ENCODE results near the gene CAST.
A peak's percentile ranks its signal among the peaks of the same experiment; 100 is the strongest.

The CAST gene

DNA sequence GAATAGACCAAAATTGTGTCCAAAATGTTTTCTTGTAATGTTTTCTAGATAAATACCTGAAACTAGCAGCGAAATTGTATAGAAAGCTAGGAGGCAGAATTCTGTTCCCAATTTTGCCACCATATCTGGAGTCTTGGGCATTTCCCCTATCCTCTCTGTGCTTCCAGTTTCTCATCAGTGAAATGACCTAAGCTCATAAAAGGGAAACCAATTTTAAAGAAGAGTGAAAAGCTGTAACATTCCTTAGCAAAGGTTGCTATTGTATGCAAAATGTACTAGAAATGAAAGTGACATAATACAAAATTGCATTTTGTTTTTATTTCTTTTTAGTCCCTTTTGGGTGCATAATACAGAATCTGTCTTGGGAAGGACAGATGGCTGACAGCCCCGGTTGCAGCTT, 36.8 kb upstream of the CAST start:
- no peak overlapping the region for H3K4me3 ChIP-seq (ENCODE audit: low read depth, low read length)
- no peak for DNase-seq (ENCODE audit: low read depth)
- TF ChIP-seq, protein P1, sequence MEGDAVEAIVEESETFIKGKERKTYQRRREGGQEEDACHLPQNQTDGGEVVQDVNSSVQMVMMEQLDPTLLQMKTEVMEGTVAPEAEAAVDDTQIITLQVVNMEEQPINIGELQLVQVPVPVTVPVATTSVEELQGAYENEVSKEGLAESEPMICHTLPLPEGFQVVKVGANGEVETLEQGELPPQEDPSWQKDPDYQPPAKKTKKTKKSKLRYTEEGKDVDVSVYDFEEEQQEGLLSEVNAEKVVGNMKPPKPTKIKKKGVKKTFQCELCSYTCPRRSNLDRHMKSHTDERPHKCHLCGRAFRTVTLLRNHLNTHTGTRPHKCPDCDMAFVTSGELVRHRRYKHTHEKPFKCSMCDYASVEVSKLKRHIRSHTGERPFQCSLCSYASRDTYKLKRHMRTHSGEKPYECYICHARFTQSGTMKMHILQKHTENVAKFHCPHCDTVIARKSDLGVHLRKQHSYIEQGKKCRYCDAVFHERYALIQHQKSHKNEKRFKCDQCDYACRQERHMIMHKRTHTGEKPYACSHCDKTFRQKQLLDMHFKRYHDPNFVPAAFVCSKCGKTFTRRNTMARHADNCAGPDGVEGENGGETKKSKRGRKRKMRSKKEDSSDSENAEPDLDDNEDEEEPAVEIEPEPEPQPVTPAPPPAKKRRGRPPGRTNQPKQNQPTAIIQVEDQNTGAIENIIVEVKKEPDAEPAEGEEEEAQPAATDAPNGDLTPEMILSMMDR (conservative IDR thresholded peaks at IDR 0.05; ENCODE audit: low read depth, low read length) = no peak

DNA sequence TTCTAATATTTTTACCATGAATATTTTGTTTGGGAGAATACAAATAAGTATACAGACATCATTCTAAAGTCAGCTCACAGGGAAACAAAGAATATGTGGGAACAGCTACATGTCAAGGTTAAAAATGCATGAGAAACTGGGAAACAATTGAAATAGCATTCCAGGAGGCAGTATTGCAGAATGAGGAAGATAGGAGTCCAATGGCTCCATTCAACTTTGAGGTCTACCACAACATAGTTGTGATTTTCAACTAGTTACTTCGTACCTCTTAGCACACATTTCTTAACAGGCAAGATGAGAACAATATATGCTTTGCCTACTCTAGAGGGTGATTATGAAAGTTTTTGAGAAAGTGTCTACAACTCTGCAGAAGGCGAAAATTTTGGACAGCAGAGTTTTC, 35.2 kb upstream of the CAST start:
- peak; percentile 95 for DNase-seq (ENCODE audit: low read depth)
- TF ChIP-seq, protein P1 (conservative IDR thresholded peaks at IDR 0.05; ENCODE audit: low read depth, low read length) = no peak
- no peak overlapping the region for H3K4me3 ChIP-seq (ENCODE audit: low read depth, low read length)

DNA sequence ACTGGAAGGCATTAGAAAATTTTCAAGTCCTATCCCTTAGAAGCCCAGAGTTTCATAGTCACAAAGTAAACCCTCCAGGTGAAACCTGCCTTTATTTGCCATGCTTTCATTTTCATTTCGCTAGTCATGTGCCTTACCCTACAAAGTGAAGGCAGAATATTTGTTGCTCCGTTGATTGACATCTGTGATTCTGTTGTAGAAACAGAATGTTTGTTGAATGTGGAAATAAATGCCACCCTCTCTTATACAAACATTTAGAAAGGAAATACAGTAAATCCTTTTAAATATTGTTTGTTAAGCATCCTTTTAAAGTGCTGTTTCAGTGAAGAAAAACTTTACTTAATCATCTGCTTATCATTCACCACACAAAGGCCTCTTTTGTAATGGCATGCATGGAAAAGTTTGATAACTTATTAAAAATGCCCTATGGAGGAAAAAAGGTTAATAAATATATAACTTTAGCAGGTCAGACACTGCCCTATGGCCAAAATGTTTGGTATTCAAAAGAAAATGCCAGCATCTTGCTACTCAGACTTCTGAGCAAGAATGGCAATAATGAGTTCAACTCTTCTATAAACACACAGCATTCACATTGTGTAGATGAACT, 34.3 kb upstream of the CAST start:
- DNase-seq (ENCODE audit: low read depth) = no peak
- no peak overlapping the region for H3K4me3 ChIP-seq (ENCODE audit: low read depth, low read length)
- TF ChIP-seq, protein P1 (conservative IDR thresholded peaks at IDR 0.05; ENCODE audit: low read depth, low read length) = no peak

DNA sequence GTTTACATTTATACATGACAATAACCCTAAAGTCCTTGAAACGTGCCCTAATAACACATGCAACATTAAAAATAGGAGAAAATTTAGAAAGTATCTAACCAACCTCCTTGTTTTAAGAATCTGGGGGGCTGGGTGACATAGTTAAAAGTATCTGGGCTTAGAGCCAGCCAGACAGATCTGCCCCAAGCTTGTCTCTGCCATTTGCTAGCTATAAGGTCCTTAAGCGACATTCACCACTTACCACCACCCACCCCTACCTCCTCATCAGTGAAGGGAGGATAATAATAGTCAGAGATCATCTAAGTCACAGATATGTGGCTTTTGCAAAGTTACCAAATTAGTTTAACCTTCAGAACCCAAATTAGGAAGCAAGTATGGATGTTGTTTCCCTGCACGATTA, 33.8 kb upstream of the CAST start:
- no peak overlapping the region for H3K4me3 ChIP-seq (ENCODE audit: low read depth, low read length)
- no peak for DNase-seq (ENCODE audit: low read depth)
- TF ChIP-seq, protein P1 (conservative IDR thresholded peaks at IDR 0.05; ENCODE audit: low read depth, low read length) = no peak

DNA sequence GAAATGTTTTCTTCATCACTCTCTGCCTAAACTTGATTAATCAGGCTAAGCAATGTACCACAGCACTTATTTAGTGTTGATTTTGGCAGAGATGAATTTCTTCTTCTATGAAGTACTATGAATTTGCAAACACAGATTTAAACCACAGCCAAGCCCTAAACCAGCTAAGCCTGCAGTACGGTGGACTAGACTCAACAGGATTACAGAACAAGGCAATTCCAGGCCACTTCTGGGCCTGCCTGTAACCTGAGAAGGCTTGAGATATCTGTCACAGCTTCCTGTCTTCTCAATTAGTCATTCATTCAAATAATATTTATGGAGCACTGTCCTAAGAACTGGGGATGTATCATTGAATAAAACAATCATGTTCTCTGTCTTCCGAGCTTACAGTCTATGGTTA, 32.4 kb upstream of the CAST start:
- TF ChIP-seq, protein P1 (conservative IDR thresholded peaks at IDR 0.05; ENCODE audit: low read depth, low read length) = no peak
- peak; percentile 97 for DNase-seq (ENCODE audit: low read depth)
- no peak overlapping the region for H3K4me3 ChIP-seq (ENCODE audit: low read depth, low read length)

DNA sequence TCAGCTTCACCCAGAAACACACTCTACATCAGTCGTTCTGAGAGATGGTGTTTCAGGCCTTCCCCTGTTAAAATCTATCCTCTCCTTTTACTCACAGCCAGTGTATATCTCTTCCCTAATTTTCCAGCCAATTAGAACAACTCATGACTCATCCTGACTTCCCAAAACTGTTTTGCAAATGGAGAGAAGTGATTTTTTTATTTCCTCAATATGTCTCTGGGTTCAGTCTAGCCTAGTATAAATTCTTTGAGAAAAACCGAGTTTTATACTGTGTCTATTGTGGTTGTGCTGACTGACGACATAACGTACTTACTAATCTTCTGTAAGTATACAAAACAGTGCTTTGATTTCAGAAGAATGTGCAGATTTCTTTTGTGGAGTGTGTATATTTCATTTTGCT, 28.4 kb upstream of the CAST start:
- peak; percentile 22 for DNase-seq (ENCODE audit: low read depth)
- TF ChIP-seq, protein P1 (conservative IDR thresholded peaks at IDR 0.05; ENCODE audit: low read depth, low read length) = no peak

DNA sequence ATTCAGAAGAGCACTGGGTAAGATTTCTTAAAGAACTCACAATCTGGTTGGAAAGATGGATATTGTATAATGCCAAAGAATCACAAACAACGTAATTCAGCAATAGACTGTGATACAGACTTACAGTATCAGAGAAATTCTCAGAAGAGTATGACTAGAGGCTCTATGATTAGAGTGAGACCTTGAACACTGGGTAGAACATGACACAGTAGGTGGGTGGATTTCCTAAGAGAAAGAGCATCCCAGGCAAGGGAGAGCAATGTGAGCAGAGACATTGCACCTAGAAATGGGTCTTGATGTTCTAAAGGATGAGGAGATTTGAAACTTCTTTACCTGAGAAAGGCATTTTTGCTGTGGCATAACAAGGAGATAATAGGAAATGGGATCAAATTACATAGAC, 27.3 kb upstream of the CAST start:
- no peak overlapping the region for H3K4me3 ChIP-seq (ENCODE audit: low read depth, low read length)
- DNase-seq (ENCODE audit: low read depth) = no peak
- TF ChIP-seq, protein P1 (conservative IDR thresholded peaks at IDR 0.05; ENCODE audit: low read depth, low read length) = no peak

More for the DNA sequence above, 28.4 kb upstream of the CAST start:
- no peak overlapping the region for H3K4me3 ChIP-seq (ENCODE audit: low read depth, low read length)

All from choroid plexus epithelial cell (primary cell).